ENCODE data around the gene ANKRD39.
"Not testable (repeated sequence)": the region's sequence is repeated elsewhere in the genome, so short reads cannot be mapped to it uniquely, and the experiment has no call there.

Gene ANKRD39

DNA sequence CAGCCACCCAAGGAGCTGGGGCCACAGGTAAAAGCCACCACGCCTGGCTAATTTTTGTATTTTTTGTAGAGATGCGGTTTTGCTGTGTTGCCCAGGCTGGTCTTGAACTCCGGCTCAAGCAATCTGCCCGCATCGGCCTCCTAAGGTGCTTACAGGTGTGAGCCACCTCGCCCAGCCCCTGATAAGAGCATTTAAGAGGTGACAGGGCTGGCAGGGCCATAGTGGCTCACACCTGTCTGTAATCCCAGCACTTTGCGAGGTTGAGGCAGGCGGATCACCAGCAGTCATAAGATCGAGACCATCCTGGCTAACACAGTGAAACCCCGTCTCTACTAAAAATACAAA lies 50.7 kb downstream of the ANKRD39 start:
- DNase-seq: no peak

DNA sequence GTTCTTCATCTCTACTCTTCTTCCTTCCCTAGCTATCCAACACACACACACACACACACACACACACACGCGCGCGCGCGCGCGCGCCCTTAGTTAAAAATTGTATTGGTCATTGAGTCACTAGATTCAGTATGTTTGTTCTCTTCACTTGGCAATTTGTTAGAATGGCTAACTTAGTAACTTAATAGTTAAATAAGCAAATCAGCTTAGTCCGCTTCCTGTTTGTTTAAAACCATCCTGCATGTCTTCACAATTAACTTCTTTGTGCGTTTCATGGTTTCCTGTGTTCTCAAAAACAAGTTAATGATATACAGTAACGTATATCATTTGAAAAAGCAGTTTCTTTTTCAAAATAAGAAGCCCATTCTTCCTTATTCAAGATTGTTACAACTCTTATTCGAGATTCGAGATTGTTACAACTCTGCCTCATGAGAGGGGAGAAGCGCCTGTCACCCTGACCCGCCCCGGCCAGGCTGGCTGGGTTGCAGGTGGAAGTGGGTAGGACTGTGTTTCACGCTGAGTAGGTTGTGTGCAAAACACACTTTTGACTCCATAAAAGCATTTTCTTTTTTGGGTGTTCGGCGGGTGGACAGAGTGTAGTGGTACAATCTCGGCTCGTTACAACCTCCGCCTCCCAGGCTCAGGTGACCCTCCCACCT lies 51.2 kb downstream of the ANKRD39 start:
- no peak for DNase-seq

DNA sequence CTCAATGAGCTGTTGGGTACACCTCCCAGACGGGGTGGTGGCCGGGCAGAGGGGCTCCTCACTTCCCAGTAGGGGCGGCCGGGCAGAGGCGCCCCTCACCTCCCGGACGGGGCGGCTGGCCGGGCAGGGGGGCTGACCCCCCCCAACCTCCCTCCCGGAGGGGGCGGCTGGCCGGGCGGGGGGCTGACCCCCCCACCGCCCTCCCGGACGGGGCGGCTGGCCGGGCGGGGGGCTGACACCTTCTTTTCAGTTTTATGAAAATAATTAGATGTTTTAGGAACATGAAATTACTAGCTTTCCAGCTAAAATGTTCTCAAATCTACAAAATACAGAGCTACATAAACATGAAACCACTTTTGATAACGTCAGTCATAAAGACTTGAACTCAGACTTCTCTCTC lies 51.9 kb downstream of the ANKRD39 start:
- not testable (repeated sequence) for DNase-seq

GRCh38 chr2:96804986-96805385 lies 52.8 kb downstream of the ANKRD39 start:
- DNase-seq: no peak

DNA sequence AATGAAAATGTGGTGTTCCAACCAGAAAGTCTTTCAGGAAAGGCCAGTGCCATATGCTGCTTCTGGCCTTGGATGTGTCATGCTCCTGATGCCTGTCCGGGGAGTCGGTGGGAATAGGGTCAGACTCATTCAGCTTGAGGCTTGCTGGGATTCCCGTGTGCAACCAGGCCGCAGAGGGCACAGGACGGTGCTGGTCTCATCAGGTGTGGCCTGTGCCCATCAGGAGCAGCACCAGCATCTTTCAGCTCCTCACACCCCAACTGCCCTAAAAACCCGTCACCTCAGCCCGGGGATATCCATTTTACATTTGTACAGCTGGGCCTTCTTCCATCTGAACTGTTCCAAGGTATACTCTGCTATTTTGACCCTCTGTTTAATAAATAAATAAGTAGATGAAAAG lies 55.1 kb downstream of the ANKRD39 start:
- DNase-seq: no peak

GRCh38 chr2:96801786-96802595 lies 55.8 kb downstream of the ANKRD39 start:
- no peak for DNase-seq

DNA sequence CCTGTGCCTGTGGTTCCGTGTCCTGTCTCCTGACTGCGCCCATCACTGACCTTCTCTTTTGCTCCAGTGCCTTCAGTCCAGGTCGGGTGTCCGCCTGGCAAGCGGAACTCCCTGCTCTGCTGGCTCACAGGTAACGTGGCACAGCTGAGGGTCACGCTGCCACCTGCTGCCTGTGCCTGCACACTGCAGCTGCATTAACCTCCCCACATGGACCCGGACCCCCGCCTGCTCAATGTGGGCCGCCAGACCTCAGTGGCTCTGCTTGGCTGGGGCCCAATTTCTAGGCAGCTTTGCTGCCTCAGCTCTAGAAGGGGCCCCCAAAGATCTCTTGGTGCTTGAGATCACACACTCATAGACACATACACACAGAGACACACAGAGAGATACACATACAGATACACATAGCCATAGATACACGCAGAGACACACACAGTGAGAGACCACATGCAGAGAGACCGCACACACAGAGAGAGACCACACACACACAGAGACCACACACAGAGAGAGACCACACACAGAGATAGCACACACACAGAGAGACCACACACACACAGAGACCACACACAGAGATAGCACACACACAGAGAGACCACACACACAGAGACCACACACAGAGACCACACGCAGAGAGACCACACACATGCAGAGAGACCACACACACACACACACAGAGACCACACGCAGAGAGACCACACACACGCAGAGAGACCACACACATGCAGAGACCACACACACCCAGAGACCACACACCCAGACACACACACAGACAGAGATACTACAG lies 56.6 kb downstream of the ANKRD39 start:
- DNase-seq: peak; percentile 80

DNA sequence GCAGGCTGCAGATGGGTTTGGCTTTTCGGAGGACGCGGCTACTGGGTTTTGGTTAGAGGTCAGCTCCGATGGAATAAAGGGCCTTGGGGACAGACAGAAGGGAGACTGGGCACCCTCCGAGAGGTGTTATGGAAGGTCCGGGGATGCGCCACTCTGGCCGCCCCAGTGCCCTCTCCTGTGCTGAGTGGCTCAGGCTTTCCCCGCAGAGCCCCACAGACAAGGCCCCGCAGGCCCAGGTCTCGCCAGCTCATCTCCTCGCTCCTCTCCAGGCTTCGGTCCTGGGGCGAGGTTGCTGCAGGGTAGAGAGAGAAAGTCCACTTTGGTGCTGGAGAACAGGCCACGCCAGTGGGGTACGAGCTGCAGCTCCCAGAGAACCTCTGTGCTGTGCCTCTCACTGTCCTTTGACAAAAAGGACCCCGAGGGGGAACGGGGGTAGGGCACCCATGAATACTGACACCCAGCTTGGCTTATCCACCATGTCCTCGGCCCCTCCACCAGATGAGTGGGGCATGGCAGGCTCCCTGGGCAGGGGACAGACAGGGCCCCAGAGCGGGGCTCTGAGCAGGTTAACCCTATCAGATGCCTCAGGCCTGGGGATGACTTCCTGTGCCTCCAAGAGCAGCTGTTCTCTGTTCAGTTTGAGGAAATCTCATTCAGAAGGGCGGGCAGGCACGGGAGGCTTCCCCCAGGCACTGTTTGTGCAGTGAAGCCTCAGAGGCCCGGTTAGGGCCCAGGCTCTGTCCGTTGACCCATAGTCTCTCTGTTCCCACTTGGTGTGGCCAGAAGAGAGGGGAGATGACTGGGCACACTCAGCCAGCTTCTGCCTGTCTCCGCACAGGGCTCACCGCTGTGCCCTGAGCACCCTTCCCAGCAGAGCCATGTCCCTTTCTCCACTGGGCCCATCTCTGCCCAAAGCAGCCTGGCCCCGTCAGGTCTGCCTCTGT lies 57.5 kb downstream of the ANKRD39 start:
- no peak for DNase-seq

DNA sequence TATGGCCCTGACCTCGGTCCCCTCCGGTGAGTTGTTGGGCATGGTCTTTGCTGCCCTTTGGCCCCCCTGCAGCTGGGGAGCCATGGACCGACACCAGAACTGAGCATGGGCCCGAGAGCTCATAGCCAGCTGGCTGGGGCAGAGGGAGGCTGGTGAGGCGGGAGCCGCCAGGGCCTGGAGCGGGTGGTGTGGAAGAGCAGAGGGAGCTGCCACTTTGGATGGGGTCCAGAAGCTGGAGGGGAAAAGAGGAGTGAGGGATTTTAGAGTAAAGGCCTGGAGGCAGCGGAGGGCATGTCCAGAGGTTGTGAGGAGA lies 58.2 kb downstream of the ANKRD39 start:
- DNase-seq: no peak

GRCh38 chr2:96798733-96799622 lies 58.8 kb downstream of the ANKRD39 start:
- DNase-seq: no peak

All from right forelimb (tissue), 1 donor.